Mammary epithelial cell (primary cell): ENCODE measurements around the gene RNASE11.

Source experiments
- CTCF ChIP-seq, 2 donors: IDR thresholded peaks in 1 of 2; conservative IDR thresholded peaks in 1 of 2; 2 replicates each; pipeline ENCODE4 v1.5.1; 2011 to 2012; ENCODE audit warnings: inconsistent platforms in 2 of 2, low read length in 2 of 2, mild to moderate bottlenecking in 2 of 2, control low read depth in 1 of 2, low read depth in 1 of 2; ENCODE audit not compliant: insufficient read depth in 1 of 2; ENCODE audit errors: extremely low read depth in 1 of 2
- EZH2 ChIP-seq: IDR thresholded peaks from 2 replicates; pipeline ENCODE4 v1.6.1; 2012; ENCODE audit warnings: low read length, inconsistent platforms, borderline replicate concordance

- TF ChIP-seq CTCF (conservative IDR thresholded peaks at IDR 0.05 in 1 of 2, IDR thresholded peaks at IDR 0.05 in 1 of 2; ENCODE audit: extremely low read depth in 1 of 2, insufficient read depth in 1 of 2, low read depth in 1 of 2, low read length in 2 of 2) (no peak), EZH2 (no peak)
These were observed 9.3 kb upstream of the RNASE11 start for GRCh38 chr14:20597108-20597507.
